K562 (cell line): ENCODE measurements around the gene FTSJ1. TPM values are rescaled to one million over a fixed set of nuclear protein-coding genes. Genes with fewer than 3 reads are reported as not detected.

Experiments used
- BCL6 ChIP-seq: fragments of 250-450 bp; sonication (Bioruptor Pico); IDR thresholded peaks from 2 replicates; pipeline ENCODE4 v1.4.0; 2020
- BCLAF1 ChIP-seq, 2 experiments: fragments of 450-650 bp in 1 of 2; IDR thresholded peaks; 2 replicates each; pipeline ENCODE4 v1.6.1; 2011 to 2017; ENCODE audit warnings: low read depth in 2 of 2, antibody characterized with exemption in 1 of 2, borderline replicate concordance in 1 of 2, low read length in 1 of 2, mild to moderate bottlenecking in 1 of 2, mixed read lengths in 1 of 2; ENCODE audit not compliant: control insufficient read depth in 1 of 2
- BCOR ChIP-seq: fragments of 450-650 bp; IDR thresholded peaks from 2 replicates; pipeline ENCODE4 v1.6.1; 2016
- CTCF ChIP-seq, 3 experiments: IDR thresholded peaks in 2 of 3; conservative IDR thresholded peaks in 1 of 3; 2 replicates each; pipeline ENCODE4 v1.5.1; 2011 to 2012; ENCODE audit warnings: low read length in 3 of 3, mild to moderate bottlenecking in 3 of 3, control low read depth in 2 of 3, improper control_type of control experiment in 1 of 3, inconsistent platforms in 1 of 3, low read depth in 1 of 3, mixed read lengths in 1 of 3, moderate library complexity in 1 of 3; ENCODE audit not compliant: insufficient read depth in 2 of 3
- GTF2E2 ChIP-seq: fragments of 200-800 bp; sonication (Bioruptor generic); IDR thresholded peaks from 2 replicates; pipeline ENCODE4 v1.6.1; 2016; ENCODE audit warnings: missing genetic modification characterization, missing compliant biosample characterization
- HLTF ChIP-seq: fragments of 450-650 bp; IDR thresholded peaks from 2 replicates; pipeline ENCODE4 v1.6.1; 2016
- IRF2 ChIP-seq: sonication (generic); formaldehyde crosslinking; IDR thresholded peaks from 2 replicates; pipeline ENCODE4 v1.8.1; 2022; ENCODE audit warnings: mild to moderate bottlenecking, missing genetic modification reagents
- LCOR ChIP-seq: sonication (generic); formaldehyde crosslinking; IDR thresholded peaks from 2 replicates; pipeline ENCODE4 v1.8.0; 2022; ENCODE audit warnings: mild to moderate bottlenecking, missing genetic modification reagents
- MEF2D ChIP-seq: conservative IDR thresholded peaks from 2 replicates; pipeline ENCODE4 v1.6.1; 2016; ENCODE audit warnings: low read depth, missing genetic modification characterization, missing compliant biosample characterization
- MTA1 ChIP-seq: fragments of 450-650 bp; IDR thresholded peaks from 2 replicates; pipeline ENCODE4 v1.6.1; 2017; ENCODE audit warnings: borderline replicate concordance
- NKRF ChIP-seq: fragments of 450-650 bp; IDR thresholded peaks from 2 replicates; pipeline ENCODE4 v1.6.1; 2016; ENCODE audit warnings: borderline replicate concordance
- NONO ChIP-seq, 2 experiments: fragments of 200-400 bp in 1 of 2; fragments of 450-650 bp in 1 of 2; formaldehyde crosslinking in 1 of 2; IDR thresholded peaks; 2 replicates each; pipeline ENCODE4 v1.6.1; 2017; ENCODE audit warnings: low read depth in 2 of 2, mild to moderate bottlenecking in 2 of 2, moderate library complexity in 2 of 2, low read length in 1 of 2
- RBM17 ChIP-seq: fragments of 200-400 bp; formaldehyde crosslinking; IDR thresholded peaks from 2 replicates; pipeline ENCODE4 v1.6.1; 2017; ENCODE audit warnings: low read depth, mild to moderate bottlenecking, low read length, borderline replicate concordance
- SMARCA4 ChIP-seq: fragments of 450-650 bp; IDR thresholded peaks from 2 replicates; pipeline ENCODE4 v1.6.1; 2016
- STAT5A ChIP-seq: IDR thresholded peaks from 2 replicates; pipeline ENCODE4 v1.6.1; 2012; ENCODE audit warnings: low read length, inconsistent platforms, borderline replicate concordance
- TFAP4 ChIP-seq: sonication (generic); formaldehyde crosslinking; IDR thresholded peaks from 2 replicates; pipeline ENCODE4 v1.8.0; 2022; ENCODE audit warnings: missing genetic modification reagents, mild to moderate bottlenecking, moderate library complexity, borderline replicate concordance
- ZBED1 ChIP-seq: IDR thresholded peaks from 2 replicates; pipeline ENCODE4 v1.6.1; 2014
- ZFPM2 ChIP-seq: fragments of 250-450 bp; sonication (Bioruptor Pico); IDR thresholded peaks from 2 replicates; pipeline ENCODE4 v1.5.1; 2022; ENCODE audit warnings: mild to moderate bottlenecking
- ZNF165 ChIP-seq: fragments of 250-450 bp; sonication (Bioruptor Pico); IDR thresholded peaks from 2 replicates; pipeline ENCODE4 v1.4.0; 2020; ENCODE audit warnings: borderline replicate concordance
- ZNF436 ChIP-seq: fragments of 250-450, 450-650 bp; sonication (Bioruptor Pico); formaldehyde crosslinking; IDR thresholded peaks from 2 replicates; pipeline ENCODE4 v1.7.0; 2020; ENCODE audit warnings: mild to moderate bottlenecking
- ZNF561 ChIP-seq: fragments of 450-650 bp; formaldehyde crosslinking; conservative IDR thresholded peaks from 2 replicates; pipeline ENCODE4 v1.4.0; 2020; ENCODE audit warnings: mild to moderate bottlenecking, moderate library complexity
- ZSCAN29 ChIP-seq: fragments of 450-650 bp; IDR thresholded peaks from 2 replicates; pipeline ENCODE4 v1.6.1; 2017
- polyA plus RNA-seq, 8 experiments: library from polyadenylated mRNA; depleted of rRNA in 4 of 8; stranded (reverse) in 5 of 8; unstranded in 3 of 8; fragments of >200 nt; fragmentation: Nextera tagmentation in 2 of 8; fragmentation: Illumina TruSeq in 1 of 8; extraction: Ambion mirVana in 2 of 8; extraction: Trizol in 1 of 8; gene quantifications; 2 replicates each; pipeline versions ENCODE4 v1.2.1 to v1.2.3, GENCODE V29; 2011 to 2014; ENCODE audit warnings: inconsistent platforms in 1 of 8, missing spikeins in 1 of 8
- total RNA-seq, 7 experiments: library from RNA; depleted of rRNA in 6 of 7; stranded (reverse); fragments of >200 nt in 6 of 7; fragmentation: Illumina TruSeq in 2 of 7; extraction: Trizol in 2 of 7; gene quantifications; 2 replicates each; pipeline versions ENCODE4 v1.2.1 to v1.2.3, GENCODE V29; 2011 to 2021; ENCODE audit warnings: low replicate concordance in 1 of 7

FTSJ1 gene
- total and polyA plus RNA-seq, 9 of the 15 experiments (the other 6 are each of a cell fraction or from before 2014, with no cell fraction given), result 12.2 to 95.6 (median 71.6) TPM

- TF ChIP-seq SMARCA4 (no peak), STAT5A (no peak), ZBED1 (no peak), NONO (IDR thresholded peaks at IDR 0.05; ENCODE audit: low read depth in 2 of 2, low read length in 1 of 2) (no peak), BCLAF1 (IDR thresholded peaks at IDR 0.05; ENCODE audit: borderline replicate concordance in 1 of 2, control insufficient read depth in 1 of 2, low read depth in 2 of 2, low read length in 1 of 2) (no peak), TFAP4 (CRISPR knock-in tag) (peak; percentile 79), LCOR (CRISPR knock-in tag) (no peak), ZNF561 (CRISPR knock-in tag) (no peak), CTCF (IDR thresholded peaks at IDR 0.05 in 2 of 3, conservative IDR thresholded peaks at IDR 0.05 in 1 of 3; ENCODE audit: insufficient read depth in 2 of 3, low read depth in 1 of 3, low read length in 3 of 3) (0 out of 6 replicates have a peak, but pooled peaks of 1 of the 3 experiments have one; percentile 1), MTA1 (peak; percentile 97), RBM17 (no peak), BCOR (no peak), NKRF (peak; percentile 83), MEF2D (no peak), BCL6 (CRISPR knock-in tag) (no peak), ZNF436 (CRISPR knock-in tag) (no peak), GTF2E2 (no peak), ZNF165 (no peak), IRF2 (CRISPR knock-in tag) (no peak), HLTF (no peak), ZSCAN29 (no peak), ZFPM2 (CRISPR knock-in tag) (no peak)
Measured at GRCh38 chrX:48475774-48476577, at the start of gene FTSJ1 (continued).
